ELR (cell line): ENCODE data around the gene TLR6.
"Not testable (repeated sequence)": the region's sequence is repeated elsewhere in the genome, so short reads cannot be mapped to it uniquely, and the experiment has no call there.

Source experiments
- DNase-seq: peaks from one replicate; pipeline ENCODE4 v3.0.0-alpha.2; 2015; ENCODE audit warnings: low read depth

The TLR6 gene

DNA sequence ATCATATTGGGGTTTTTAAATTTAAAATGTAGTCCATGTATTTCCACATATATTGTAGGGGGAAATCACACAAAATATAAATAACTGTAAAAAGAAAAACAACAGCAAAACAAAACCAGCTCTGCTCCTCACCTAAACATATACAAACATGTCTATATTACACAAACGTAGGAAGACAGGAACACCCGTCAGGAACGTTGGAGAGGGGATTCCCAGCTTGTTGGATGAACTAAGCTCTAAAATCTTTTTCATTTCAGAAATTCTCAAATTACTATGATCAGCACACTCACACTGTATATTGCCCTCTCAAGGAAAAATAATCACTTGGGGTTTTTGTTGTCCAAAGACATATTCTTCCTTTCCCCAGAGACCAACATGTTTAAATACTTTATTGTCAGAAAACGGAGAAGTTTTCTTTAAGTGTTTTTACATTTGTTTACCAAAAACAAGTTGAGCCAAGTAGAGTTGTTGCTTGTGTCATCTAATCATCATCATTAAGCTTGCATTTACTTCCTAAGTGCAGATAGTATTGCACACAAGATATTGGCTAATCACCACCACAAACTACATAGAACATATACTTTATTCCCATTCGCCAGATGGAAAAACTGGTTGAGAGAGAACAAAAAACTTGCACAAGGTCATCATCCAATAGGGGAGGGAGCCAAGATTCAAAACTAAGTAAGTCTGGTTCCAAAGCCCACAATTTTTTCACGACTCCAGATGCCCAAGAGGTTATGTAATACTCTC lies 71.4 kb downstream of the TLR6 start:
- no peak for DNase-seq

DNA sequence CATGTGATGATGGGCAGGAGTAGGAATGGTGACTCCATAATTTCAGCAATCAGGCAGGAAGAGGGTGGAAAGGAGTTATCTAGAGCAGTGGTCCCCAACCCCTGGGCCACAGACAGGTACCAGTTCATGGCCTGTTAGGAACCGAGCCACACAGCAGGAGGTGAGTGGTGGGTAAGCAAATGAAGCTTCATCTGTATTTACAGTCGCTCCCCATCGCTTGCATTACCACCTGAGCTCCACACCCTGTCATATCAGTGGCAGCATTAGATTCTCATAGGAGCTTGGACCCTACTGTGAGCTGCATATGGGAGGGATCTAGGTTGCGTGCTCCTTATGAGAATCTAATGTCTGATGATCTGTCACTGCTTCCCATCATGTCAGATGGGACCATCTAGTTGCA lies 72.5 kb downstream of the TLR6 start:
- DNase-seq = no peak

DNA sequence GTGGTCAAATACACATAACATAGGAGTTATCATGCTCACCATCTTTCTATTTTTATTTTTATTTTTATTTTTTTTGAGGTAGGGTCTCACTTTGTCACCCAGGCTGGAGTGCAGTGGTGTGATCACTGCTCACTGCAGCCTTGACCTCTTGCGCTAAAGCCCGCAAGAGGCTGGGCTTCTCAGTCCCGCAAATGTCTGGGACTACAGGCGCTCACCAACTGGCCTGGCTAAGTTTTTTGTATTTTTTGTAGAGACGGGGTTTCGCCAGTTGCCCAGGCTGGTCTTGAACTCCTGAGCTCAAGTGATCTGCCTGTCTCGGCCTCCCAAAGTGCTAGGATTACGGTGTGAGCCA lies 73.5 kb downstream of the TLR6 start:
- DNase-seq = no peak

DNA sequence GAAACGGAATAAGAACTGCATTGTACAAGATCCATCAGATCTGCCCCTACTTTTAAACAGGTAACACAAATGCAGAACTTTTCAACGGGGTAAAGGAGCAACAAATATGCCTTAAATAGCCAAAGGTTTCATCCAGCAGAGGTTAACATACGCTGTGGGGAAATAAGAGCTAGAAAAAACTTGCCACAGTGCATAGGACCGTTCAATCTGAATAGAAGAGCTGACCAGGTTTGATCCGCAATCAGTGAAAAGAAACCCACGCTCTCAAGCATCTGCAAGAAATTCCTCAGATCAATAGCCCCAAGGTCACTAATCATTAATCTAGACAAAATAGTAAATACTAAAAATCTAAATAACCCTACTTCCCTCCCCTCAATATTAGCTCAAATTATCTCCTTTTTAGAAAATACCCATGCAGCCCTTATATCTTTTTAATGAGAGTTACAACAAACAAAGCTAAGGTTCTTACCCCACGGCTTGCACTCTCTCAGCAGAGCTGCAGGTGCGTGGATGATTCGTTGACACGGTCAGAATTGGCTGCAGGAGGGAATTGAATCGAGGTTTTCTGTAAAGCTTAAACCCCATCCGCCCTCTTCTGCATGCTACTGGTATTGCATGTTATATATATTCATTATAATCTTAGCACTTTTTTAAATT lies 74.0 kb downstream of the TLR6 start, which contains the start of gene TLR10:
Gene TLR10, minus strand, starts transcription at position 539 of the 657 bp plus-strand sequence. CDS start 7,400 bp downstream, outside the sequence.
- DNase-seq = peak; percentile 61

DNA sequence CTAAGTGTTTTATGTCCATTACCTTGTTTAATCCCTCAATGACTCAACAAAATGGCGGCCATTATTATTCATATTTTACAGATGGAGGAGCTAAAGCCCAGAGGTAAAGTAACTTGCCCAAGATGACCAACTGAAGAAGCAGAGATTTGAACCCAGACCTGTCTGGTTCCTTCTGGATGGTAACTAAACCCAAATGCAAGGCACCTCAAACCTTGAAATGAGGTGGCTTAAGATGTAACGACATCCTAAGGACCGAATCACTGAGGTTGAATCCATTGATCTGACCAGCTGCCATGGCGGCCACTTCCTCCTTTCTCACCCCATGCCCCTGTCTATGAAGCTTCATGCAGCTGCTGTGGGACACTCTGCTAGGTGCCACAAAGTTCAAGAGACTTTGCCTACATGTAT lies 74.8 kb downstream of the TLR6 start:
- DNase-seq = no peak

DNA sequence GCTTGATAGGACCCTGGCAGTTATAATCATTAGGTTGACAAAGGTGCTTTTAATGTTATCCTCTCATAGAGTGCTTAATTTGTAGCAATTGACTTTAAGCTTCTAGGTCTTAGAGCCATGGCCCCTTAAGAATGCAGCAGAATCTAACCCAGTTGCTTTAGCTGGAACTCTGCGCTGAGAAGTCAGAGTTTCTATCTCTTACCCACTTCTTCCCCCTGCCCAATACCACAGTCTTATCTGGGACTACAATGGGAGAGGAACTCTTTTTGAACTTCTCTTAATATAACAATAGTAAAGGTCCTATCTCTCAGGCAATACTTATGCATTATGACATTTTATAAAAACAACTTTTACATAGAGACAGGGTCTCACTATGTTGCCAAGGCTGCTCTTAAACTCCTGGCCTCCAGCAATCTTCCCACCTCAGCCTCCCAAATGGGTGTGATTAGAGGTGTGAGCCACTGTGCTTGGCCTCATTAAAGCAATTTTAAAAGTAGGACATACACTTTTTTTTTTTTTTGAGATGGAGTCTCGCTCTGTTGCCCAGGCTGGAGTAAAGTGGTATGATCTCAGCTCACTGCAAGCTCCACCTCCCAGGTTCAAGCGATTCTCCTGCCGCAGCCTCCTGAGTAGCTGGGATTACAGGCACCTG lies 75.7 kb downstream of the TLR6 start:
- no peak for DNase-seq

DNA sequence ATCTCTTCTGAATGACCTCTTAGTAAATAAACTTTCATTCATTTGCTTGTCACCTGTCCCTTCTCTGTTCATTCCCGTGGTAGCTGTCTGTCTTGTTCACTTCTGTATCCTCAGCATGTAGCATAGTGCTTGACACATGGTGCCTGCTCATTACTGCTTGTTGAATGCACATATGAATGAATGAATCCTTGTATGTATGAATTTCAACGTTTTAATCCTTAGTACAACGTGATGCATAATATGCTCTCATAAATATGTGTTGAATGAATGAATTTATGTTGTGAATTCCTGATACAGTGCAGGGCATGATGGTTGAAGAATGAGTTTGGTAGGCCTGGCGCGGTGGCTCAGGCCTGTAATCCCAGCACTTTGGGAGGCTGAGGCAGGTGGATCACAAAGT lies 76.8 kb downstream of the TLR6 start:
- no peak for DNase-seq

DNA sequence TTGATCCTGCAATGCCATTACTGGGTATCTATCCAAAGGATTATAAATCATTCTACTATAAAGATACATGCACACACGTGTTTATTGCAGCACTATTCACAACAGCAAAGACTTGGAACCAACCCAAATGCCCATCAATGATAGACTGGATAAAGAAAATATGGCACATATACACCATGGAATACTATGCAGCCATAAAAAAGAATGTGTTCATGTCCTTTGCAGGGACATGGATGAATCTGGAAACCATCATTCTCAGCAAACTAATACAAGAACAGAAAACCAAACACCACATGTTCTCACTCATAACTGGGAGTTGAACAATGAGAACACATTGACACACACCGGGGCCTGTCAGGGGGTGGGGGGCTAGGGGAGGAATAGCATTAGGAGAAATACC lies 78.7 kb downstream of the TLR6 start:
- DNase-seq = not testable (repeated sequence)

DNA sequence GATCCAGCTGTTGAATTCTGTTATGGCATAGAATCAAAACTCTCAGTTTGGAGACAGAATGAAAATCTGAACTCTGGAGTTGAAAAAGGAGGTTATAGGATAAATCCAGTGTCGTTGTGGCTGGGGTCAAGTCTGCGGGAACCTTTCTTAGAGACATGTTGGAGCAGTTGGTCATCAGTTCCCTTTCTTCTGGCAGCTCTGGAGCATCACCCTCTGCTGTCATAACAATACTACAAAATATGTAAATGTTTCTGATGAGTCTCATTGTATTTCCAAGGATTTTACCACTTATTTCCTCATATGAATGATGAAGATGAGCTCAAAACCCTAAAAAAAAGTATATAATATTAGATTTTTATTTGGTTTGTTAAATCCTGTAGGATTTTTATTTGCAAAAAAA lies 81.3 kb downstream of the TLR6 start:
- DNase-seq = no peak

DNA sequence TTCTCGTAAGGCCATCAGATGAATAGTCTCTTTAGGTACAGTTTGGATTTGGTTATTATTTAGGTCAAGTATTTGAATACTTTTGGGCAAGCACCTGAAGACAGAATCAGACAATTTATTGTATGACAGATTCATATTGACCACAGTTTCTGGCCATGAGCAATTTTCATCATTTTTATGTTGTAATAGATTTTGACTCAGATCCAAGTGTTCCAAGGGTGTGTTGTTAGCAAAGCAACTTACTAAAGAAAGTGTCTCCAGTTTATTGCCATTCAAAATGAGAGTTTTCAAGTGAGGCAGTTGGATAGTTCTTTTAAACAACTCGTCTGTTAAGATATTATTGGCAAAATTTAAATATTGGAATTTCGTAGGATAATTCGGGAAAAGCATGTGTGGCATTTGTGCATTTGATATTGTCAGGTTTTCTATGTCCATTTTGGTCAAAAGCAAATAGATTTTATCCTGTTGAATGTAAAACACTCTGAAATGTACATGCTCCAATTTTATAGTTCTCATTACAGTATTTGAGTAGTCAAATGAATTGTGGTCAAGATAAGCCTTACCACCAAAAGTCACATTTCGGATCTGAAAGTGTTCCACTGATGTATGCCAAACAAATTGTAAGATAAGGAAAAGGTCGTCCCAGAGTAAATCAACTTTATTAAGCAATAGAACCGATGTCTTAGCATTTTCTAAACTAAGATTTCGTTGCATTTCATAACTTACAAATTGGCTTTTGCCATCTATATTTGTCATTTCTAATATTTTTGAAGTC lies 82.2 kb downstream of the TLR6 start:
- no peak for DNase-seq
